Measurements from ENCODE around the gene NAV2.

NAV2 gene

GRCh38 chr11:19934828-19935259, 222.2 kb downstream of the NAV2 start:
- Histone ChIP-seq H3K9me3 (ENCODE audit: low read depth, low read length) (no peaks in the 10 kb centered on the region), H3K4me3 (no peak overlapping the region), H3K36me3 (ENCODE audit: insufficient read depth, low read length) (no peaks in the 10 kb centered on the region), H3K27ac (no peak overlapping the region), H3K9ac (ENCODE audit: insufficient read length) (no peak overlapping the region)
- TF ChIP-seq EZH2 (IDR thresholded peaks at IDR 0.05) = no peak
- no peak for TF ChIP-seq FOXP2 (optimal IDR thresholded peaks at IDR 0.05; ENCODE audit: control extremely low read depth, extremely low read length, insufficient read depth)
- TF ChIP-seq POLR2AphosphoS5 (IDR thresholded peaks at IDR 0.05; ENCODE audit: borderline replicate concordance, low read depth, low read length) = no peak
- no peak for DNase-seq (ENCODE audit: low read depth, low spot score)

GRCh38 chr11:19935507-19935906, 222.9 kb downstream of the NAV2 start:
- DNase-seq (ENCODE audit: low read depth, low spot score) = no peak

GRCh38 chr11:19936461-19936860, 223.8 kb downstream of the NAV2 start:
- Histone ChIP-seq H3K9ac (ENCODE audit: insufficient read length) (no peak overlapping the region), H3K4me3 (no peak overlapping the region), H3K36me3 (ENCODE audit: insufficient read depth, low read length) (no peaks in the 10 kb centered on the region), H3K9me3 (ENCODE audit: low read depth, low read length) (no peaks in the 10 kb centered on the region), H3K27ac (no peak overlapping the region)
- DNase-seq (ENCODE audit: low read depth, low spot score) = no peak
- TF ChIP-seq FOXP2 (optimal IDR thresholded peaks at IDR 0.05; ENCODE audit: control extremely low read depth, extremely low read length, insufficient read depth) (no peak), EZH2 (IDR thresholded peaks at IDR 0.05) (no peak), POLR2AphosphoS5 (IDR thresholded peaks at IDR 0.05; ENCODE audit: borderline replicate concordance, low read depth, low read length) (no peak)

More at GRCh38 chr11:19935507-19935906, 222.9 kb downstream of the NAV2 start:
- no peak overlapping the region for H3K4me3 ChIP-seq
- no peak overlapping the region for H3K27ac ChIP-seq
- no peaks in the 10 kb centered on the region for H3K9me3 ChIP-seq (ENCODE audit: low read depth, low read length)
- H3K36me3 ChIP-seq (ENCODE audit: insufficient read depth, low read length) = no peaks in the 10 kb centered on the region
- TF ChIP-seq FOXP2 (optimal IDR thresholded peaks at IDR 0.05; ENCODE audit: control extremely low read depth, extremely low read length, insufficient read depth) (no peak), EZH2 (IDR thresholded peaks at IDR 0.05) (no peak), POLR2AphosphoS5 (IDR thresholded peaks at IDR 0.05; ENCODE audit: borderline replicate concordance, low read depth, low read length) (no peak)
- H3K9ac ChIP-seq (ENCODE audit: insufficient read length) = no peak overlapping the region

GRCh38 chr11:19938169-19938856, 225.7 kb downstream of the NAV2 start:
- no peak overlapping the region for H3K9ac ChIP-seq (ENCODE audit: insufficient read length)
- no peaks in the 10 kb centered on the region for H3K36me3 ChIP-seq (ENCODE audit: insufficient read depth, low read length)
- no peak for DNase-seq (ENCODE audit: low read depth, low spot score)
- H3K4me3 ChIP-seq = no peak overlapping the region
- TF ChIP-seq FOXP2 (optimal IDR thresholded peaks at IDR 0.05; ENCODE audit: control extremely low read depth, extremely low read length, insufficient read depth) (no peak), EZH2 (IDR thresholded peaks at IDR 0.05) (no peak), POLR2AphosphoS5 (IDR thresholded peaks at IDR 0.05; ENCODE audit: borderline replicate concordance, low read depth, low read length) (no peak)
- H3K9me3 ChIP-seq (ENCODE audit: low read depth, low read length) = no peaks in the 10 kb centered on the region
- no peak overlapping the region for H3K27ac ChIP-seq

GRCh38 chr11:19938866-19939265, 226.2 kb downstream of the NAV2 start:
- no peak for DNase-seq (ENCODE audit: low read depth, low spot score)
- H3K4me3 ChIP-seq = no peak overlapping the region
- H3K27ac ChIP-seq = no peak overlapping the region
- H3K36me3 ChIP-seq (ENCODE audit: insufficient read depth, low read length) = no peaks in the 10 kb centered on the region
- H3K9ac ChIP-seq (ENCODE audit: insufficient read length) = no peak overlapping the region
- no peak for TF ChIP-seq FOXP2 (optimal IDR thresholded peaks at IDR 0.05; ENCODE audit: control extremely low read depth, extremely low read length, insufficient read depth)
- no peak for TF ChIP-seq EZH2 (IDR thresholded peaks at IDR 0.05)
- no peak for TF ChIP-seq POLR2AphosphoS5 (IDR thresholded peaks at IDR 0.05; ENCODE audit: borderline replicate concordance, low read depth, low read length)
- no peaks in the 10 kb centered on the region for H3K9me3 ChIP-seq (ENCODE audit: low read depth, low read length)

GRCh38 chr11:19939415-19939929, 226.8 kb downstream of the NAV2 start:
- H3K4me3 ChIP-seq = no peak overlapping the region
- H3K27ac ChIP-seq = no peak overlapping the region
- TF ChIP-seq FOXP2 (optimal IDR thresholded peaks at IDR 0.05; ENCODE audit: control extremely low read depth, extremely low read length, insufficient read depth) (no peak), EZH2 (IDR thresholded peaks at IDR 0.05) (no peak), POLR2AphosphoS5 (IDR thresholded peaks at IDR 0.05; ENCODE audit: borderline replicate concordance, low read depth, low read length) (no peak)
- DNase-seq (ENCODE audit: low read depth, low spot score) = no peak
- H3K36me3 ChIP-seq (ENCODE audit: insufficient read depth, low read length) = no peaks in the 10 kb centered on the region
- no peak overlapping the region for H3K9ac ChIP-seq (ENCODE audit: insufficient read length)
- H3K9me3 ChIP-seq (ENCODE audit: low read depth, low read length) = no peaks in the 10 kb centered on the region

GRCh38 chr11:19940831-19941230, 228.2 kb downstream of the NAV2 start:
- H3K27ac ChIP-seq = no peak overlapping the region
- H3K4me3 ChIP-seq = no peak overlapping the region
- no peaks in the 10 kb centered on the region for H3K9me3 ChIP-seq (ENCODE audit: low read depth, low read length)
- DNase-seq (ENCODE audit: low read depth, low spot score) = no peak
- TF ChIP-seq FOXP2 (optimal IDR thresholded peaks at IDR 0.05; ENCODE audit: control extremely low read depth, extremely low read length, insufficient read depth) (no peak), POLR2AphosphoS5 (IDR thresholded peaks at IDR 0.05; ENCODE audit: borderline replicate concordance, low read depth, low read length) (no peak), EZH2 (IDR thresholded peaks at IDR 0.05) (no peak)
- H3K36me3 ChIP-seq (ENCODE audit: insufficient read depth, low read length) = no peaks in the 10 kb centered on the region
- no peak overlapping the region for H3K9ac ChIP-seq (ENCODE audit: insufficient read length)

- Histone ChIP-seq H3K36me3 (ENCODE audit: insufficient read depth, low read length) (no peaks in the 10 kb centered on the region), H3K9me3 (ENCODE audit: low read depth, low read length) (no peaks in the 10 kb centered on the region), H3K4me3 (no peak overlapping the region), H3K9ac (ENCODE audit: insufficient read length) (no peak overlapping the region), H3K27ac (no peak overlapping the region)
- TF ChIP-seq FOXP2 (optimal IDR thresholded peaks at IDR 0.05; ENCODE audit: control extremely low read depth, extremely low read length, insufficient read depth) (no peak), EZH2 (IDR thresholded peaks at IDR 0.05) (no peak), POLR2AphosphoS5 (IDR thresholded peaks at IDR 0.05; ENCODE audit: borderline replicate concordance, low read depth, low read length) (no peak)
- DNase-seq (ENCODE audit: low read depth, low spot score) = no peak
These were observed 234.0 kb downstream of the NAV2 start for GRCh38 chr11:19946681-19947080.

All from SK-N-MC (cell line).